Esophagus (tissue), 2 donors: ENCODE data around the gene USP22. TPM values are rescaled to one million over a fixed set of nuclear protein-coding genes. Genes with fewer than 3 reads are reported as not detected.
"Not testable (repeated sequence)": the region's sequence is repeated elsewhere in the genome, so short reads cannot be mapped to it uniquely, and the experiment has no call there.

ENCODE experiments used
- H3K27ac ChIP-seq, 2 donors: one replicate each; pipeline ENCODE4 v1.5.1; 2013; ENCODE audit warnings: low read depth in 2 of 2, mild to moderate bottlenecking in 2 of 2, inconsistent platforms in 1 of 2, low read length in 1 of 2, moderate library complexity in 1 of 2
- H3K27me3 ChIP-seq, 2 donors: one replicate each; pipeline ENCODE4 v1.6.1; 2013; ENCODE audit warnings: low read length in 2 of 2, control low read depth in 1 of 2, mild to moderate bottlenecking in 1 of 2; ENCODE audit not compliant: insufficient read depth in 2 of 2, control insufficient read depth in 1 of 2
- H3K36me3 ChIP-seq, 2 donors: one replicate each; pipeline ENCODE4 v1.6.1; 2013; ENCODE audit warnings: low read length in 1 of 2; ENCODE audit not compliant: control insufficient read depth in 2 of 2, insufficient read depth in 2 of 2
- H3K4me1 ChIP-seq, 2 donors: one replicate each; pipeline ENCODE4 v1.6.1; 2013; ENCODE audit warnings: low read length in 1 of 2; ENCODE audit not compliant: control insufficient read depth in 2 of 2, insufficient read depth in 2 of 2
- H3K4me3 ChIP-seq, 2 donors: one replicate each; pipeline ENCODE4 v1.5.1; 2013; ENCODE audit warnings: low read length in 2 of 2, mild to moderate bottlenecking in 2 of 2, low read depth in 1 of 2, moderate library complexity in 1 of 2
- H3K9me3 ChIP-seq, 2 donors: one replicate each; pipeline ENCODE4 v1.6.1; 2013; ENCODE audit warnings: mild to moderate bottlenecking in 2 of 2, low read depth in 1 of 2, low read length in 1 of 2, moderate library complexity in 1 of 2; ENCODE audit not compliant: control insufficient read depth in 2 of 2, insufficient read depth in 1 of 2
- WGBS, 2 donors: extraction: QIAGEN DNeasy Blood & Tissue Kit; methylation state at CpG; one replicate each; pipeline ENCODE4 v1.1.7; 2013; 5-methylcytosine and 5-hydroxymethylcytosine counted together
- polyA plus RNA-seq, 2 donors: library from polyadenylated mRNA; stranded (reverse); fragments of 200-250 nt; gene quantifications; one replicate each; pipeline ENCODE4 v1.2.3, GENCODE V29; 2013
- donor health status: healthy with polysubstance abuse.
- donor health status: Bipolar disorder and iron deficiency.

The USP22 gene
- 10 to 100 TPM; 19.6 to 29.9 TPM for polyA plus RNA-seq

DNA sequence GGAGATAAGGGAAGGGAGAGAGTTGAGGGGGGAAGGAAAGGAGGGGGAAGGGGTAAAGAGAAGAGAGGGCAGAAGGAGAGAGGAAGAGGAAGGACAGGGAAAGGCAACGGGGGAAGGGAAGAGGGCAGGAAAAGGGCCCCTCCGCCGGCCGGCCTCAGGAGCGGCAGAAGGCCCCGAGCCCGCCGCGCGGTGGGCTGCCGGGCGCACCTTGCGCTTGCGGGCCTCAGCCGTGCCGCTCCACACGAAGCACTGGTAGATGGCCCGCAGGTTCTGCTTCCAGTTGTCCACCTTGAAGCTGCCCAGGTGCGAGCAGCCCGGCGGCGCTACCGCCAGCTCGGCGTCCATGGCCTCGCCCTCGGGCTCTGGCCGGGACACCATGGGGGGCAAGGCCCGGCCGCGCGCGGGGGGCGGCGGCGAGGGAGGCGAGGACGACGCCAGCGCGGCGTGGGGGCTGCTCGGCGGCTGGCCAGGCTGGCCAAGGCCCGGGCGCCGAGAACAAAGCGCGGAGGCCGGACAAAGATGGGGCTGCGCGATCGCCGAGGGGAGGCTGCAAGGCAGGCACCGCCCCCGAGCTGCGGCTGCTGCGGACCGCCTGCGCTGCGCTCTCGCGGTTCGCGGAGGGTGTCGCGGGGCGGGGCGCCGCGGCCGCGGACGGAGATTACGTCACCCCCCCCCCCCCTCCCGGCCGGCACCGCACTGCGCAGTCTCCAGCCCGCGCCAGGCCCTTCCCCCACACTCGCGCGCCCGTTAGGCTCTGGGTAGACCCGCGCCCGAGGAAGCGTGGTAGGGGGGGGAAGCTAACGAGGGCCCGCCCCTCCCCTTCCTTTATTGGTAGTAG is at the start of gene USP22:
Gene USP22, minus strand, starts transcription at position 554 of the 838 bp plus-strand sequence. Its CDS starts 176 bp downstream, at position 378.
- peak within 1 kb of the TSS; percentile 92 to 99 for H3K4me3 ChIP-seq
- H3K4me1 ChIP-seq = peaks cover 2 to 3% of the 10 kb centered on the region in 2 donors
- no peaks in the 10 kb centered on the region for H3K36me3 ChIP-seq
- H3K9me3 ChIP-seq = no peaks in the 10 kb centered on the region
- H3K27me3 ChIP-seq = no peaks in the 10 kb centered on the region
- 0% methylated on average over 46 to 89 of the region's 91 CpGs for WGBS, 2 donors
- H3K27ac ChIP-seq = peak within 1 kb of the TSS; percentile 100

DNA sequence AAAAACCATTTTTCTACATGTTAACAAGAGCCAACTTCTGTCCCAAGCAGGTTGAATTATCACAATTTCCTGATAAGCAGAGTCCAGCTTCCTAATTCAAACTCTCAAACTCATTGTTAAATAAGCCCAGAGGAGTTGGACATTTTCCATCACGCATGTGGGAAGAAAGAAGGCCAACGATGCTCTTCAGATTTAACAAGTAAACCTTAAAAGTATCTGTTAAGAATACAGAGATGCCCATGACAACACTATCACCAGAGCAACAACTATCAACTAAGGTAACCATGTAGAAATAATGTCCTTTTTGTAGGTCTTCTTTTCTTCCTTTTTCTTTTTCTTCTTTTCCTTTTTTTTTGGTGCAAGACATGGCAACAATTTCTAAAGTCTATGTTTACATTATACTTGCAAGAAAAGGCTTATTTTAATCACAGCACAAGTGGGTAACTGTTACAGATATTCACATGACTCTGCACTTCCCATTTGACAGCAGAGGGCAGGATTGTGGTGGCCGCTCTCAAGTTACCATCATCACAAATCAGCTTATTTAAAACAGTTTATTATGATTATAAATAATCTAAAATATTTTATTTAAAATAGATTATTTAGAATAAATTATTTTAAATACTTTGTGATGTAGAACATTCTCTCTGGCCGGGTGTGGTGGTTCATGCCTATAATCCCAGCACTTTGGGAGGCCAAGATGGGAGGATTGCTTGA is 48.2 kb upstream of the USP22 start:
- 60 to 68% methylated on average over 4 of the region's 4 CpGs for WGBS, 2 donors

DNA sequence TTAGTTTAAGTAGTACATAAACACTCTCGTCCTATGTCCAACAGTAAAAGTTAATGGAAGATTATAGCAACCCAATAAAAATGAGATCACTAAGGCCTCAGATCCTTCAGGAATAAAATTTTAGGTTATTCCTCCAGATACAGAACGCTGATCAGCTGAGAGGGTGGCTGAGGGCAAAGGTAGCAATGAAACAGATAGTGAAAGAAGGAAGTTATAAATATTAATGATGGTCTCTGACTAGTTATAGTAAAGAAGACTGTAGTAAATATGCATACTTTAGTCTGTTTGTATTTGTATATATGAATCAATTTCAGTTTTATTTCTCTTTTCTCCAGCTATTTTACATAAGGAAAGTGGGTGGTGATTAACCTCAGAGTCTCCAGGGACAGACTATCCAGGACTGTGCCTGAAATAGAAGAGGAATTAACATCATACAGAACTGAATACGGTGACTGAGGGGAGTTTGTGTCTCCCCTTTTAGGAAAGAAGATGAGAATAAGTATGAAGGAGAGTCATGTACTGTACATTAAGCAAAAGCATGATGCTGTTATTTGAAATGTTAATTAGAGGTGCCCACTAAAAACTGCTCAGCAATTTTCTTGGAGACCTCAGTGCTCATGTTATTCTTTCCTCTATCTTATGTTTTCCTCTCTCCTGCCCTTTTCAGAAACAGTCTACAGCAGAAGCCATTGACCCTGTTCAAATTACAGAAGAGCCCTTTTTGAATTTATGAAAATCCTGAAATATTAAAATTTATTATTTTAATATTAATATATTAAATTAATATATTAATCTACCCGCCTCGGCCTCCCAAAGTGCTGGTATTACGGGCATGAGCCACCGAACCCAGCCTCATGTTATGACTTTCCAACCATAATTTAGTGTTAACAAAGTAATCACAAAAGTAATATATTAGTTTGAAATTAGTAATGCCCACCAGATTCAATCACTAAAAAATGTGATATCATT is 47.4 kb upstream of the USP22 start:
- H3K4me3 ChIP-seq = no peak overlapping the region
- peaks cover 0 to 2% of the 10 kb centered on the region in 2 donors for H3K27me3 ChIP-seq
- H3K36me3 ChIP-seq = no peaks in the 10 kb centered on the region
- H3K27ac ChIP-seq = no peak overlapping the region
- H3K4me1 ChIP-seq = no peaks in the 10 kb centered on the region
- H3K9me3 ChIP-seq = no peaks in the 10 kb centered on the region
- 83 to 85% methylated on average over 7 of the region's 7 CpGs for WGBS, 2 donors

More for the DNA sequence above, 48.2 kb upstream of the USP22 start:
- Histone ChIP-seq H3K4me3 (no peak overlapping the region), H3K36me3 (no peaks in the 10 kb centered on the region), H3K9me3 (no peaks in the 10 kb centered on the region), H3K27me3 (peaks cover 0 to 2% of the 10 kb centered on the region in 2 donors), H3K4me1 (no peaks in the 10 kb centered on the region), H3K27ac (no peak overlapping the region)

DNA sequence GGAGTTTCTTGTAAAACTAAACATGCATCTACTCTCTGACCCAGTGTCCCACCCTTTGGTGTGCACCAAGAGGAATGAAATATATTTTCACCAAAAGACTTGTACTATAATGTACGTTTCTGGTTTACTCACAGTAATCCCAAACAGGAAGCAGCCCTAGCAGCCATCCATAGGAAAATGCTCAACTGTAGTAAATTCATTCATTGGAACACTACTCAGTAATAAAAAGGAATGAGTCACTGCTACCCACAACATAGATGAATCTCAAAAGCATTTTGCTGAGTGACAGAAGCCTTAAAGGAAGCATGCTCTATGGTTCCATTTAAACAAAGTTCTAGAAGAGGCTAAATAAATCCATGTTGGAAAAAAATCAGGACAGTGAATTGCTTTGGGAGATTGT is 46.3 kb upstream of the USP22 start:
- 48 to 64% methylated on average over 1 of the region's 1 CpG for WGBS, 2 donors
- Histone ChIP-seq H3K4me3 (no peak overlapping the region), H3K27me3 (peaks cover 0 to 2% of the 10 kb centered on the region in 2 donors), H3K4me1 (no peaks in the 10 kb centered on the region), H3K27ac (no peak overlapping the region), H3K36me3 (no peaks in the 10 kb centered on the region), H3K9me3 (no peaks in the 10 kb centered on the region)

DNA sequence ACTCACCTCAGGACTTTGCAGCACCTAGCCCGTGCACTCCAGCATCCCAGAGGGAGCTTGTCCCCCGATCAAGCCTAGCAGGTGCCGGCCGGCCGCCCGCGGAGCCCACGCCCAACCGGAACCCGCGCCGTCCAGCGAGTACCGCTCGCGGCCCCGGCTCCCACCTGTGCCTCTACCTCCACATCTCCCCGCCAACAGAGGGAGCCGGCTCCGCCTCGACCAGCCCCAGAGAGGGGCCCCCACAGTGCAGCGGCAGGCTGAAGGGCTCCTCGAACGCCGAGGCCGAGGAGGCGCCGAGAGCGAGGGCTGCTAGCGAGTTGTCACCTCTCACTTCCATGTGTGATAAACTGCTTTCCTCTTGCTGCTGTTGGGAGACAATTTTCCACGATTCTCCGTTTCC is 42.9 kb upstream of the USP22 start:
- Histone ChIP-seq H3K27me3 (peaks cover 0 to 2% of the 10 kb centered on the region in 2 donors), H3K9me3 (no peaks in the 10 kb centered on the region), H3K36me3 (no peaks in the 10 kb centered on the region), H3K27ac (no peak overlapping the region), H3K4me3 (no peak overlapping the region), H3K4me1 (no peaks in the 10 kb centered on the region)
- 87 to 91% methylated on average over 32 of the region's 32 CpGs for WGBS, 2 donors

DNA sequence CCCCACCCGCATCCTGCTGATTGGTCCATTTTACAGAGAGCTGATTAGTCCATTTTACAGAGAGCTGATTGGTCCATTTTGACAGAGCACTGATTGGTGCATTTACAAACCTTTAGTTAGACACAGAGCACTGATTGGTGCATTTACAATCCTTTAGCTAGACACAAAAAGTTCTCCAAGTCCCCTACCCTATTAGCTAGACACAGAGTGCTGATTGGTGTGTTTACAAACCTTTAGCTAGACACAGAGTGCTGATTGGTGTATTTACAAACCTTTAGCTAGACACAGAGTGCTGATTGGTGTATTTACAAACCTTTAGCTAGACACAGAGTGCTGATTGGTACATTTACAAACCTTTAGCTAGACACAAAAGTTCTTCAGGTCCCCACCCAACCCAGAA is 42.5 kb upstream of the USP22 start:
- H3K27ac ChIP-seq, H3K4me3 ChIP-seq, H3K36me3 ChIP-seq, H3K4me1 ChIP-seq, H3K27me3 ChIP-seq, H3K9me3 ChIP-seq: not testable (repeated sequence)
- 97 to 100% methylated on average over 1 of the region's 1 CpG for WGBS, 2 donors

DNA sequence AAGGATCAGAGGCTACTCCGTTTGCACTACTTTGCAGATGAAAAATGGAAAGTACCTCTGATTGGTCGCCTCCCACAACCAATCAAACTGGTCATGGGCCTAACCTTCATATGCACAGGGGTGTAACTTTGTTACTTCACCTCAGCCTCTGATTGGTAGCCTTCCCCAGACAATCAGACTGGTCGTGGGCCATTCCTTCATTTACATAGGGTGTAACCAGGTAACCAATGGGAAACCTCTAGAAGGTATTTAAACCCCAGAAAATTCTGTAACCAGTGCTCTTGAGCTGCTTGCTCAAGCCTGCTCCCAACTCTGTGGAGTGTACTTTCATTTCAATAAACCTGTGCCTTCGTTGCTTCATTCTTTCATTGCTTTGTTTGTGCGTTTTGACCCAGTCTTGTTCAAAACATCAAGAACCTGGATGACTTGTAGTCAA is 39.2 kb upstream of the USP22 start:
- H3K4me1 ChIP-seq = no peaks in the 10 kb centered on the region
- H3K36me3 ChIP-seq = no peaks in the 10 kb centered on the region
- no peak overlapping the region for H3K27ac ChIP-seq
- WGBS, 2 donors = 78 to 81% methylated on average over 5 of the region's 5 CpGs
- no peaks in the 10 kb centered on the region for H3K9me3 ChIP-seq
- peaks cover 0 to 2% of the 10 kb centered on the region in 2 donors for H3K27me3 ChIP-seq
- H3K4me3 ChIP-seq = no peak overlapping the region

DNA sequence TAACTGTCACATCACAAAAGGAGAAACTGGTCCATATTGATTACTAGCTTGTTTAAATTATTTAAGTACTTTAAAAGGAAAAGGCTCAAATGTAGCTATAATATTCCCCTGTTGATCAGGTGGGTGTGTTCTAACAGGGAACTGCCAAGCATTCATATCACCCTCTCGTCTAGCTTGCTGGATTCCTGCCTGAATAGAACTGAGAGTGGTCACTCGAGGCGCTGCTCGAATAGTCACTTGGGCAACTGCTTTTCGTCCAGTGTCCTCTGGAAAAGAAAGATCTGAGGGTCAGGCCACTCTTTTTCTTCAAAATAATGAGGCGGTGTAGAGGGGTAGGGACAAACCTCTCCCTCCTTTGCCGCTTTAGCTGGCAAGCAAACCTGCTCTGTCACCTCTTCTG is 36.4 kb upstream of the USP22 start:
- Histone ChIP-seq H3K9me3 (no peaks in the 10 kb centered on the region), H3K27ac (no peak overlapping the region), H3K4me1 (no peaks in the 10 kb centered on the region), H3K27me3 (no peaks in the 10 kb centered on the region), H3K4me3 (no peak overlapping the region), H3K36me3 (no peaks in the 10 kb centered on the region)
- WGBS, 2 donors = 74 to 81% methylated on average over 7 of the region's 7 CpGs
